ENCODE data around the gene KAT8. TPM values are rescaled to one million over a fixed set of nuclear protein-coding genes. Genes with fewer than 3 reads are reported as not detected.

KAT8 gene
- total RNA-seq, 1 experiment from 2014 or later, result 42.0 TPM

DNA sequence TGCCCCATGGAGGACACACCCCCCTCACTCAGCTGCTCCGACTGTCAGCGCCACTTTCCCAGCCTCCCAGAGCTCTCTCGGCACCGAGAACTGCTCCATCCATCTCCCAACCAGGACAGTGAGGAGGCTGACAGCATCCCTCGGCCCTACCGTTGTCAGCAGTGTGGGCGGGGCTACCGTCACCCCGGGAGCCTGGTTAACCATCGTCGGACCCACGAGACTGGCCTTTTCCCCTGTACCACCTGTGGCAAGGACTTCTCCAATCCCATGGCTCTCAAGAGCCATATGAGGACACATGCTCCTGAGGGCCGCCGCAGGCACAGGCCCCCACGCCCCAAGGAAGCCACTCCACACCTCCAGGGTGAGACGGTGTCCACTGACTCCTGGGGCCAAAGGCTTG lies 41.1 kb upstream of the KAT8 start:
- TF ChIP-seq, protein P1, sequence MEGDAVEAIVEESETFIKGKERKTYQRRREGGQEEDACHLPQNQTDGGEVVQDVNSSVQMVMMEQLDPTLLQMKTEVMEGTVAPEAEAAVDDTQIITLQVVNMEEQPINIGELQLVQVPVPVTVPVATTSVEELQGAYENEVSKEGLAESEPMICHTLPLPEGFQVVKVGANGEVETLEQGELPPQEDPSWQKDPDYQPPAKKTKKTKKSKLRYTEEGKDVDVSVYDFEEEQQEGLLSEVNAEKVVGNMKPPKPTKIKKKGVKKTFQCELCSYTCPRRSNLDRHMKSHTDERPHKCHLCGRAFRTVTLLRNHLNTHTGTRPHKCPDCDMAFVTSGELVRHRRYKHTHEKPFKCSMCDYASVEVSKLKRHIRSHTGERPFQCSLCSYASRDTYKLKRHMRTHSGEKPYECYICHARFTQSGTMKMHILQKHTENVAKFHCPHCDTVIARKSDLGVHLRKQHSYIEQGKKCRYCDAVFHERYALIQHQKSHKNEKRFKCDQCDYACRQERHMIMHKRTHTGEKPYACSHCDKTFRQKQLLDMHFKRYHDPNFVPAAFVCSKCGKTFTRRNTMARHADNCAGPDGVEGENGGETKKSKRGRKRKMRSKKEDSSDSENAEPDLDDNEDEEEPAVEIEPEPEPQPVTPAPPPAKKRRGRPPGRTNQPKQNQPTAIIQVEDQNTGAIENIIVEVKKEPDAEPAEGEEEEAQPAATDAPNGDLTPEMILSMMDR (IDR thresholded peaks at IDR 0.05; ENCODE audit: unreplicated experiment), result no peak
- Mint-ChIP-seq H3K4me1 (ENCODE audit: insufficient read depth, unreplicated experiment) (peaks cover 21% of the 10 kb centered on the region), H3K36me3 (ENCODE audit: insufficient read depth, unreplicated experiment) (peaks cover 20% of the 10 kb centered on the region), H3K9me3 (ENCODE audit: unreplicated experiment) (no peaks in the 10 kb centered on the region), H3K27me3 (ENCODE audit: insufficient read depth, unreplicated experiment) (no peaks in the 10 kb centered on the region), H3K4me3 (ENCODE audit: unreplicated experiment) (no peak overlapping the region), H3K27ac (ENCODE audit: low read depth, unreplicated experiment) (no peak overlapping the region)
- no peak for DNase-seq (ENCODE audit: unreplicated experiment)
- ChIA-PET CTCF (interaction anchor here (0.7 to 1.0 kb wide), 3 partner anchors 9 to 383 kb away, joined by 3 to 4 read pairs (median 3); no protein-coding TSS in a partner anchor), POLR2A (interaction anchor here (0.5 to 5.5 kb wide), 3 partner anchors 17 to 103 kb away, joined by 3 to 78 read pairs (median 4); partner anchors contain the start of genes FUS and VKORC1)
- intact Hi-C loops (cut with micrococcal nuclease), result no loop called here
- no TSS peak for BruUV-seq (replicated peaks)

- no TSS peak for BruUV-seq (replicated peaks)
- CTCF ChIA-PET, result interaction anchor here (0.6 to 1.1 kb wide), 2 partner anchors 9 to 91 kb away, joined by 3 to 6 read pairs; no protein-coding TSS in a partner anchor
- DNase-seq (ENCODE audit: unreplicated experiment), result no peak
- TF ChIP-seq, protein P1 (IDR thresholded peaks at IDR 0.05; ENCODE audit: unreplicated experiment), result no peak
- Mint-ChIP-seq H3K27ac (ENCODE audit: low read depth, unreplicated experiment) (no peak overlapping the region), H3K36me3 (ENCODE audit: insufficient read depth, unreplicated experiment) (peaks cover 17% of the 10 kb centered on the region), H3K4me1 (ENCODE audit: insufficient read depth, unreplicated experiment) (peaks cover 16% of the 10 kb centered on the region), H3K9me3 (ENCODE audit: unreplicated experiment) (no peaks in the 10 kb centered on the region), H3K27me3 (ENCODE audit: insufficient read depth, unreplicated experiment) (no peaks in the 10 kb centered on the region), H3K4me3 (ENCODE audit: unreplicated experiment) (no peak overlapping the region)
- intact Hi-C loops (cut with micrococcal nuclease), result no loop called here
- POLR2A ChIA-PET, result no interaction called here
Measured at GRCh38 chr16:31077024-31077423, 40.4 kb upstream of the KAT8 start.

GRCh38 chr16:31077592-31078396 lies 39.7 kb upstream of the KAT8 start:
- DNase-seq (ENCODE audit: unreplicated experiment), result no peak
- Mint-ChIP-seq H3K4me1 (ENCODE audit: insufficient read depth, unreplicated experiment) (peaks cover 15% of the 10 kb centered on the region), H3K36me3 (ENCODE audit: insufficient read depth, unreplicated experiment) (peaks cover 21% of the 10 kb centered on the region), H3K27ac (ENCODE audit: low read depth, unreplicated experiment) (no peak overlapping the region), H3K27me3 (ENCODE audit: insufficient read depth, unreplicated experiment) (no peaks in the 10 kb centered on the region), H3K9me3 (ENCODE audit: unreplicated experiment) (no peaks in the 10 kb centered on the region), H3K4me3 (ENCODE audit: unreplicated experiment) (no peak overlapping the region)
- ChIA-PET CTCF (interaction anchor here (0.6 to 1.1 kb wide), 3 partner anchors 9 to 123 kb away, joined by 3 to 6 read pairs (median 3); no protein-coding TSS in a partner anchor), POLR2A (interaction anchor here (1.2 kb wide), 1 partner anchor 128 kb away, joined by 3 read pairs; no protein-coding TSS in a partner anchor)
- intact Hi-C loops (cut with micrococcal nuclease), result no loop called here
- TF ChIP-seq, protein P1 (IDR thresholded peaks at IDR 0.05; ENCODE audit: unreplicated experiment), result no peak
- BruUV-seq (replicated peaks), result no TSS peak

- H3K4me3 Mint-ChIP-seq (ENCODE audit: unreplicated experiment), result no peak overlapping the region
- H3K4me1 Mint-ChIP-seq (ENCODE audit: insufficient read depth, unreplicated experiment), result peaks cover 15% of the 10 kb centered on the region
- no peak for DNase-seq (ENCODE audit: unreplicated experiment)
- intact Hi-C loops (cut with micrococcal nuclease), result no loop called here
- BruUV-seq (replicated peaks), result no TSS peak
- POLR2A ChIA-PET, result interaction anchor here (1.2 kb wide), 1 partner anchor 129 kb away, joined by 3 read pairs; no protein-coding TSS in a partner anchor
- CTCF ChIA-PET, result interaction anchor here (1.7 kb wide), 1 partner anchor 20 kb away, joined by 3 read pairs; no protein-coding TSS in a partner anchor
- H3K27ac Mint-ChIP-seq (ENCODE audit: low read depth, unreplicated experiment), result no peak overlapping the region
- no peaks in the 10 kb centered on the region for H3K27me3 Mint-ChIP-seq (ENCODE audit: insufficient read depth, unreplicated experiment)
- H3K9me3 Mint-ChIP-seq (ENCODE audit: unreplicated experiment), result no peaks in the 10 kb centered on the region
- H3K36me3 Mint-ChIP-seq (ENCODE audit: insufficient read depth, unreplicated experiment), result peaks cover 21% of the 10 kb centered on the region
- TF ChIP-seq, protein P1 (IDR thresholded peaks at IDR 0.05; ENCODE audit: unreplicated experiment), result no peak
Measured at GRCh38 chr16:31078597-31079341, 38.7 kb upstream of the KAT8 start.
